HG02759 (cell line): ENCODE measurements around the gene SF1.

Experiments used
- ATAC-seq: cut with Tn5 transposase; IDR thresholded peaks from one replicate; pipeline ENCODE4 v1.9.1; 2021; ENCODE audit warnings: mild to moderate bottlenecking, moderate library complexity; ENCODE audit not compliant: unreplicated experiment

The SF1 gene

DNA sequence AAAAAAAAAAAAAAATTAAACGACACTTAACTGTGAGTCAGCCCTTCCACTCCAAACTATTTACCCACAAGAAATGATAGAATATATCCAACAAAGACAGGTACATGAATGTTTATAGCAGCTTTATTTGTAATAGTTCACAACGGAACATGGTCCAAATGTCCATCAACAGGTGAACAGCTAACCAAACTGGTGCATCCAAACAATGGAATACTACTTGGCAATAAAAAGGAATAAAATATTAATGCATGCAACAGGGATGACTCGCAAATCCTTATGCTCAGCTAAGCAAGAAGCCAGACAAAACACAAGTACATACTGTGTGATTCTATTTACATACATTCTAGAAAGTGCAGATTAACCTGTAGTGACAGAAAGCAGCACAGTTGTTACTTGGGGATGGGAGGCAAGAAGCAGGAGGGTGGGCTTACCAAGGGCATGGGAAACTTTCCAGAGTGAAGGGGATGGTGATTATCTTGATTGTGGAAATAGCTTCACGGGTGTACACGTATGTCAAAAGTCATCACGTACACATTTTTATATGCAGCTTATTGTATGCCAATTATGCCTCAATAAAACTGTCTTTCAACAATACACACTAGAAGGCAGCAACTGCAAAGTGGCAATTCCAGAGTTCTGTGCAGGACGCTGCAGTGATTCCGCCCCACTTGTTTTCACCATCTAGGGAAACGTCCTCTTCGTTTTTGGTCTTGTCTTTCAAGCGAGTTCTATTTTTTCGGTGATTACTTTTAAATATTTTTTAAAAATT lies 6.7 kb upstream of the SF1 start:
- ATAC-seq: no peak

DNA sequence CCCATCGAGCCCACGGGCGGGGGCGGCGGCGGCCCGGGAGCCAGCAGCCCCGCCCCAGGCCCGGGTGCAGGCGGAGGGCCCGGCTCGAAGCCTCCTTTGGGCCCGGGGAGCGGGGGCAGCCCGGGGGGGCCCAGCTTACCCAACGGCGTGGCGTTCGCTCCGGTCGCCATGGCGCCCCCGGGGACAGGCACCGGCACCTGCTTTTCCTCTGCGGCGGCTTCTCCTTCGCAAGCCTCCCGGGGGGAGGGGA lies 194 bp downstream of the SF1 start:
- ATAC-seq: peak; percentile 23

DNA sequence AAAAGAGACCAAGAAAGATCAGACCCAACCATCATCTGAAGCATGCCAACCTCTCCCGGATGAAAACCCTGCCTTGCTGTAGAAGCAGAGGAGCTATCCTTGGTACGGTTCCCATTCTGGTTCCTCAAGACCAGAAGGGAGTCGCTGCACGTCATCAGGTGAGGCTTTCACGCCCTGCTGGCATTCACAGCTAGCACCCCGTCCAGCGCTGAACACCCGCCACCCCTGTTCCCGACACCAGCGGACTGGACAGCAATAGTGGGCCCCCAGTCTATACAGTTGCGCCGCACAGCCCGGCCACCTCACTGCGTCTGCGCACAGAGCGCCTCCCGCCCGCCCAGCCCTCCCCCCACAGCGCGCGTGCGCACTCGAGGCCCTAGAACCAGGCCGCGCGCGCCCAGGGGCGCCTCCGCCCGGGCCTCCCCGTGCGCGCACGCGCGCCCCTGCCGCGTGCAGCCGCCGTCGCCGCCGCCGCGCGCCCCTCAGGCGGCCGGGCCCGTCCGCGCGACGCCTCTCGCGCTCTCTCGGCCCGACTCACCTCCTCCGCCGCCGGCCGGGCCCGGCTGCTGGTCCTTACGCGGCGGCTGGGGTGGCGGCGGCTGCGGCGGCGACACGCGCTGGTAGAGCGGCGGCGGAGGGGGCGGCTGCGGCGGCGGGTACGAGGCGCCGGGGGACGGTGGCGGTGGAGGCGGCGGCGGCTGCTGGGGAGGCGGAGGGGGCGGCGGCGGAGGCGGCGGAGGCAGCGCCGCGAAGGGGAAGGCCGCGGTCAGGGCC lies 706 bp downstream of the SF1 start:
- peak; percentile 31 for ATAC-seq

DNA sequence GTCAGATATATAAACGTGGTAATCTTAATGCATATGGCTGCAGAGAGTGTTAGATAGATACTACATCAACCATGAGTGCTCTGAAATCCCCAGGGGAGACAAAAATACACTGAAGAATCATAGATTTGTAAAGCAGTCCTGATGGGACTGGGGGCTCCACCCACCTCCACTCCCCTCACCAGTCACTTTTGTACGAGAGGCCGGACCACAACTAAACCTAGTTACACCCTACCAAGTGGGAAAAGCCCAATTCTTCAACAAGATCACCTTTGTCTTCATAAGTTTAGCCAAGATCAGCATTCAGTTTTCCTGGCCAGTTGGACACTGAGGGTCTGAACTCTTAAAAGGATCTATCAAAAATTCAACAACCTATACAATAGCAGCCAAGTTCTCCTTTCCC lies 1.5 kb downstream of the SF1 start:
- ATAC-seq: no peak

DNA sequence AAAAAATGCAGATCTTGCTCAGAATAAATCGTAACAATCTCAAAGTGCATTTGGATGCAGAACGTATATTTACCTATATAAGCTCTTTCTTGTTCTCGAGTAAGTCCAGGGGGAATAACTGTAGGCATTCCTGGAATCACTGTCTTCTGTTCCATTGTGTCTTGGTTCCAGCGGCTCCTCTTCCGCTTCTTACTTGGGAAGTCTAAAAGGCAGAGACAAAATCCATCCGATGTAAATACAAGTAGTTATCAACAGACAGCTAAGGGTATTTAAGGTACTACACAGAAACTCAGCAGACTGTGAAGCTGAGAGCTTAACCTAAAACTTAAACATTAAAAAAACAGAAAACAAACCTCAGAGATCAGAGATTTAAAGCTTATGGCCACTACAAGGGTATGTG lies 1.9 kb downstream of the SF1 start:
- no peak for ATAC-seq

DNA sequence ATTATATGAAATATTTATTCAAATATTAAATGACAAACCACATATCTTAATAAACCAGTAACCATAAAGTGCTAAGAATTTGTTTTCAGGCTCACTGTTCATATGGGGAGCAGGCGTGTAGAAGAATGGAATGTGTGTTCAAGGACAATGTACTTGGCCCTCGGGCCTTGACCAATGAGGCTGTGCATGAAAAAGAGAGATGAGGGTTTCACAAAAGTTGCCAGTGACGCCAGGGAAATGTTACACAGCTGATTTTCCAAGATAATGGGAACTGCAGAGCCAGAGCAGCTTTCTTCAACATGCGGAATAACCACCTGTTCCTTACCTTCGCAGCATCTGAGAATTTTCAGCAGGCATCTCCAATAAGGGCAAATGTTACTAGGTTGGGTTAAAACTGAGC lies 4.2 kb downstream of the SF1 start:
- ATAC-seq: no peak

DNA sequence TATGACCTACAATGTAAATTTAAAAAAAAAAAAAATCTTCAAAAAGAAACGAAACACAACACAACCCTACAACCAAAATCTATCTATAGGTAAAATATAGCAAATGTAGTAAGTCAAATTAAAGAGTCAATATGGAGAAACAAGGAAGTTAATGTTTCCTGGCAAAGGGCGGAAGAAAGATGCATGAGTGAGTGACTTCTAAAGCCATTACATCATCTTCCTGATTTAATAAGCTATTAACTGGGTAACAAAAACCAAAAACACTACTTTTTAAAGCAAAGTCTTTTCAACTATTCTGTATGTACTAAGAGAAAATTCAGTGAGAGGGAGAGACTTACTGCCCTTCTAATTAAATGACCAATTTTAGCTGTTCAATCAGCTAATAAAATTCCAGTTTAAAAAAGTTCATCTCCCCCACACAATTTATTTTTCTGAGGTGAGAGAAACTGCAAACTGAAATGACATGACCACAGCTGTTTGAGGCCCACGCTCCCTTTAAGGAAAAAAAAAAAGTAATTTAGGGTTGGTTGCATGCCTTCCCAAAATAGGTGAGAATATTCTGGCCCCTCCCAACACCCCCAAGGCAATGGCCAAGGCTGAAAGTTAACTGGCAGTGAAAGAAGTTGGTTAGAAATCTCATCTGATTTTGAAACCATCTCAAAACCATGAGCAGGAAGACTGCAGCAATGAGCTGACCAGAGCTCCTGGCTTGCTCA lies 5.9 kb downstream of the SF1 start:
- ATAC-seq: no peak

DNA sequence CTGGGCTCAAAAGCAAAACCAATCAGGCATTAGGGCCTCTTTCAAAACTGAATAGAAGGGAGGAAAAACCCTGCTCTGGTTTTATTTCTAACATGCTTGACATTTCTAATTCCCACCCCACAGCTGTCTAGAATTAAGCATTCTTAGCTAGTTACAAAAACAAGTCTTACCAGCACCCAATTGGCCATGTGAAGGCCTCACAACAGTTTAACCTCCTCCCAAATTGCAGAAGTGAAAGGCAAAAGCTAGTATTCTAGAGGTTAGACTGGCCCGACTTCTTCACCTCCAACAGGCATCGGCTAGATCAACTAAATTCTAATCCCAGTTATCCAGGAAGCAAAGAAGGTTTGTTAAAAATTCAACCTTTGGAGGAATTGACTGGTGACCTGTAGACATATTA lies 6.5 kb downstream of the SF1 start:
- ATAC-seq: no peak

DNA sequence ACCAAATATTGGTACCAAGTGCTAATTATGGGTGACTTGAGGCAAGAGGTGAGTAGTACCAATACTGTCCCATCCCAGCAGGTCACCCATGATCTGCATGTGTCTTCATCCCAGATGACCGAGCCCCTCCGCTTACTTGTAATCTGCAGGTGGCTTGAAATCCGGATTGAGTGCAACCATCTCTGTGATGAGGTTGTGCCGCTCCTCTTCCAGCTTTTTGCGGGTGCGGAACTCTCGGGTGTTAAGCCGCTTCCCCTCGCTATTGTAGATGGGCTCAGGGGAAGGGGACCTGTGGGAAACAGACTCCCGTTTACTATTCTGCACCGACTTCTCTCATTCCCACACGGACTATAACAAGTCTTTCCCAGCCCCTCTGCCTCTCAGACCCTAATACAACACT lies 8.2 kb downstream of the SF1 start:
- ATAC-seq: no peak

DNA sequence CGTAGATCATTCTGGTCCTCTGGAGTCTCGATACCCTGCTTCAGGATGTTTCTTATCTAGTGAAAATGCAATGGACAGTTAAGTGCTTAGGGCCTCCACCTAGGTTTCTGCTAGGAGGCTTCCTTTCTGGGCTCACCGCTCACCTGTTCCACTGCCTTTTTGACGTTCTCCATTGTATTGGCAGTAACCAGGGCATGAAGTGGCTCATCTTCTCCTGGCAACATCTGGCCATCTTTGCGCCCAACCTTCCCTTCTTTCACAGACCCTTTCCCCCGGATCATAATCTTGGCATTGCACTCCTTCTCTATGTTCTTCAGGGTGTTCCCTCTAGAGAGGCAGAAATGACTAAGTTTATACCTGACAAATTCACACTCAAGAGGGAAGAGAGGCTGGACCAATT lies 9.1 kb downstream of the SF1 start:
- ATAC-seq: no peak

DNA sequence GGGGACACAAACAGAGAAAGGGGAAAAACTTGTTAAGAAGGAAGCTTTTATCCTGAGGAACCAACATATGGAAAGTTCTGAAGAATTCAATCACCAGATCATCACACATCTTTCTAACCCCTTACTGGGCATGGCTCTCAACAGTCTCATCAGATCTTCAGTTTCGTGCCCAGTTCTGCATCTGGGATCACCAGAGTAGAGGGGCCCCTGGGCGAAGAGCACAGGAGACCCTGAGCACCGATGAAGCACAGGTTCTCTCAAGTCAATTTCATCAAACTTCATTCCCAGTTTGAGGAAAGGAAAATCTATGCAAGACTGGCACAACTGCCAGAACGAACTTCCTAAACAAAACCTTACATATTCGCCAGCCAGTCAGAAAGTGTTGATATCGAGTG lies 10.0 kb downstream of the SF1 start:
- no peak for ATAC-seq

DNA sequence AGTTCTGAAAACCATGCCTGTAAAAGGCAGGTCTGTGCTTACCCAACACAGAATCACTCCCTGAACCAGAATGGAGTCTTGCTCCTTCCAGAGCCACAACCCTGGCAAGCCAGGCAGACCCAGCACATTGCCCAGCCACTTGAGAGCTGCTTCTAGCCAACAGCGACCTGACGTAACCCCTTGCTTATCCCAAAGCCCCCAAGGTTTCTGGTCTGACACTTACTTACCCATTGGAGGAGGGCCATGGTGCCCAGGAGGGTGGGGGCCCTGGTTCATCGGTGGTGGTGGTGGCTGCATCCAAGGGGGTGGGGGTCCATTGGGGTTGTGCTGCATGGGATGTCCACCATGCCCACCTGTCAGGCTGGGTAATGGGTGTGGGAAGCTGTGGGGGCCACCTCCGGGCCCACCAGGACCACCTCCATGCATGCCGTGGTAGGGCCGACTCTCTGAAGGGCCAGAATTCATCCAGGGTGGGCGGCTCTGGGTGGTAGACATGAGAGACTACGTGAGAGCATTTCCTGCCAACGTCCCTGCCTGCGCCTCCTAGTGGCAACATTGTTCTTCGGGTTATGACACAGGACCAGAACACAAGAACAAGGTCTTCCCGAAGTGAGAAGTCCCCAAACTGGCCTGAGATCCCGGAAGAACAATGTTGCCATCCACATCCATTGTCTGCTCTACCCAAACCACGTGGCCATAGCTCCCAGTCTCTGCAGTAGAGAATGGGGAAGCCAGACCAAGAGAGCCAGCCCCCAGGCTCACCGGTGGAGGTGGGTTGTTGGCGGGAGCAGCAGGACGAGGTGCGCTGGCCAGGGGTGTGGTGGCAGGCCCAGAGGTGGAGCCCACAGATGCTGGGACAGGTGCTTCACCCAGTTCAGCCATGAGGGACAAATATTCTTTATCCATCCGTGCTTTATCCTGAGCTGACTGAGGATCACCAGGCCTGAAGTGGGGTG lies 10.7 kb downstream of the SF1 start:
- no peak for ATAC-seq

DNA sequence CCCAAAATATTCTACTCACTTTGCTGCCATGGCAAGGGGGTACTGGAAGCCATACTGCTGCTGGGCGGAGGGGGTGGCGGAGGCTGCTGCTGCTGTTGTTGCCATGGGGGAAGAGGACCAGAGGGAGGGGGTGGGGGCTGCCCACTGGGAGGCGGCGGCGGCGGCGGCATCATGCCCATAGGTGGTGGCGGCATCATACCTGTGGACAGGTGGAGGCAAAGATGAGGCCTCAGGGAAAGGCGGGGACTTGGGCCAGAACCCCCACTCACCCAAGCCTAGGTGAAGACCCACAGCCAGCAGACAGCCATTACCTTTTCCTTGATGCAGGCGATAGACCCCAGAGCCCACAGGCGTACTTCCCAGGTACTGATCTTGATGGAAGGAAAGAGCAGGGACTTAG lies 11.5 kb downstream of the SF1 start:
- no peak for ATAC-seq

DNA sequence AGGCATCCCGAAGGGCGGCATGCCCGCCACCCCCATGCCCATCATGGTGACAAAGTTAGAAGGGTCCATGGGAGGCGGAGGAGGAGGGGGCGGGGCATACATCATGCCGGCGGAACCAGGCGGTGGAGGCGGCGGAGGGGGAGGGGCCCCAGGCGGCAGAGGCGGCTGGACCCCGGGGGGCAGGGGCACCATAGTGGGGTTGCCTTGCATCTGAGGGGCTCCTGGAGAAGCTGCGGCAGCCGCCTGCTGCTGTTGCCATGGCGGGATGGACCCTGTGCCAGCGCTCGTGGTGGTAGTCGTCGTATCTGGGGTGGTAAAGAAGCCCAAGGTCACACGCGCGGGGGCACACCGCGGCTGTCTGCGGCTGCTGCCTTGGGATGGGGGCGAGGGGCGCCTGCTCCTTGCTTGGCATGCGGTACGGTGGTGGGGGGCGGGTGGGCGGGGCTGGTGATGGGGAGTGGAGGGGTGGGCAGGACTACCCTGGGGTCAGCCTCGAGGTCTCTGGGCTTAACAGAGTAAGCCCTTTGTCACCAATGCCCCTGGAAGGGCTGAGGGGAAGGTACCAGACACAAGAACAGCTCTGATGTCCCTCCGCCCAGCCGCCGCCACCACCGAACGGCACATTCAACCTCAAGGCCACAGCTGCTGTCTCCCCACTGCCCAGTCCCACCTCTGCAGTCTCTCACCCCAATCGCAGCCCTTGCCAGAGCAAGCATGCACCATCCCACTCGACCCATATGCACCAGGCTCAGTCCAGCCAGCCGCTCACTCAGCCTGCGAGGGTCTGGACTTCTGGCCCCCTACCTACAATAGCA lies 12.3 kb downstream of the SF1 start:
- no peak for ATAC-seq

DNA sequence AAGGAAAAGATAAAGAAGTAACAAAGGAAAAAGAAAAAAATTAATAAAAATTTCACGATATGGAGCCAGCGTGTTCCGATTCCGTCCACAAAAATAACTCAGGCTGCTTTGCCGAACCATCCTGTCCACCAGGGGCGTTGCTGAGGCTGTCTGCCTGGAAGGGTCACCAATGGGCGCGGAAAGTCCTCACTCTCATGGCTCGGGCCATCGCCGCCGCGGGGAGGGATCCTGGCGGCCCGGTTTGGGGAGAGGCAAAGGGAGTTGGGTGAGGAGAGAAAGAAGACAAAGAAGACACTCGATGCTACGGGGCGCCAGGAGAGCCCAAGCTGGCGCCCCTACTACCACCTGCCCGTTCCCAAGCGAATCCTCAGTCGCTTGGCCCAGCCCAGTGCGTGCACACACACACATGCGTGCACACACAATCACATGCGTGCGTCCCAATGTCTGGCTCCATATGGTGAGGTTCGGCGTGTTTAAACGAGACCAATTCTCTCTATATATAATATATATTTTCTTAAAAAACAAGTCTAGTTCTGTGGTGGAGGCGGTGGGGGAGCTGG lies 13.0 kb downstream of the SF1 start:
- no peak for ATAC-seq

DNA sequence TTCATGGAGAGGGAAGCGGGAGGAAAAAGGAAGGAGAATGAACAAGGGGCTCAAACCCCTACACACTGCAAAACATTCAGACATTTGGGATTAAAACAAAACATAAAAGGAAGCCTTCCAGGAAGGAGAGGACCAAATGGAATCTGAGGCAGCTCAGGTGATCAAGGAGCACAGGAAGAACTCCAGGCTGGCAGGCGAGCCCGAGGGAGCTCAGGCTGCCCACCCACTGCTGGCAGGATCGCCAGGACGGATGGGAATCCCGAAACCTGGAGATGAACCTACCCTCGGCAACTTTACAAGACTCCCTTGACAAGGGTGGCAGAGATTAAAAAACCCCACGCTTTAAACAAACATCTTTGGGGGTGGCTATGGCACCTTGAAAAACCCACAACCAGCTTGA lies 13.6 kb downstream of the SF1 start:
- ATAC-seq: no peak

DNA sequence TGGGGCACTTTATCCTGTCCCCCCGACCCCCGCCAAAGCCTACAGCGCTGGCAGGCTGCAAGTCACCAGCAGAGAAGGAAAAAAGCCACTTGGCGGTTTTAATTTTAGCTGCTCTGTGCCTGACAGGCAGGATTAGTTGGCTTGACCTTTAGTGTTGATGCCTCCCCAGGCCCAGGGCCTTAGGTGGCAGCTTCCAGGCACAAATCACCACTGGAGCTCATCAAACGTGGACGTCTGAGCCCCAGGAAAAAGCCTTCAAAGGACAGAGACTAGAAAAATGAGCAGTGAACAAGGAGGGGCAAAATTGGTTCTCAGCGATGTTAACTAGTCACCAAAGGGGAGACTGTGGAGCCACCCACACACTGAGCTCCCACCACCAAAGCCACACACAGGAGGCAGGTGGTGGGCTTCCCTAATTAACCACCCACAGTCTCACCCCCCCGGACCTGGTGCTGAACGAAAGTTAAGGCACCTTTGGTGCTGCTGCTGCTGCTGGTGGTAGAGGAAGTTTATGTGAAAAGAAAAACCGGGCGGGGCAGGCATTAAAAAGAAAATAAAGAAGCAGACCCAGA lies 14.2 kb downstream of the SF1 start:
- ATAC-seq: no peak

DNA sequence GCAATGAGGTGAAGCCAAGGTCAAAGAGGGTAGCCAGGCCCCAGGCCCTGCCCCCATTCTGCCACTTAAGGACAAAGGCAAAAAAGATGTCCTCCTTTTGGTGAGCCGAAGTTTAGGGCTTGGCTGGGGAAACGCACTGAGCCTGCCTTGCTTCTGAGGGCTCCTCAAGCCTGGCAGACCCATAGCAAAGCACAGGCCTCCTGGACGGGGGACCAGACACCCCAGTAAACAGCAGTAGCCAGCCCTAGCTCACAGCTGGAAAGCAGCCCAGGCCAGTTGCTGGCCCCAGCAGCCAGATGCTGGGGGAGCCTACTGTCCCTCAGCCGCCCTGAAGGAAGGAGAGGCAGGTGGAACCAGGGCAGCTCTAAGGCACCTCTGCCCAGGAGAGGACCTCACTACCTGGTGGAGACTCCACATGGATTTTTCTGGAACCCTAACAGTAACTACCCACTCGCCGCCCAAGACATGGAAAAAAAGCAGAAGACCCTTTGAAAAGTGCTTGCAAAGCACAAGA lies 14.8 kb downstream of the SF1 start:
- ATAC-seq: no peak
